Left kidney (tissue), 1 donor: Measurements from ENCODE around the gene ZNF570. TPM values are rescaled to one million over a fixed set of nuclear protein-coding genes. Genes with fewer than 3 reads are reported as not detected.

Experiments used
- polyA plus RNA-seq: library from polyadenylated mRNA; unstranded; fragments of 120-200 nt; gene quantifications from one replicate; pipeline ENCODE4 v1.2.1, GENCODE V29; 2013; ENCODE audit not compliant: insufficient read length

ZNF570 gene
- polyA plus RNA-seq, 1 donor = 11.6 TPM

Other genes with a start within 250 kb of the ZNF570 start
- gene ZNF527, start 98.3 kb upstream of the ZNF570 start, polyA plus RNA-seq = 11.6 TPM
- 14.1 TPM for gene ZNF569, start 1.9 kb upstream of the ZNF570 start, polyA plus RNA-seq
- 38.0 TPM for gene ZNF793, start 37.6 kb downstream of the ZNF570 start, polyA plus RNA-seq
- gene ZNF571, start 125.4 kb downstream of the ZNF570 start, polyA plus RNA-seq = 14.0 TPM
- gene ZNF540, start 125.5 kb downstream of the ZNF570 start, polyA plus RNA-seq = 7.3 TPM
- gene ZFP30, start 186.1 kb downstream of the ZNF570 start, polyA plus RNA-seq = 29.6 TPM